Mesodermal cell (in vitro differentiated cells): Measurements from ENCODE around the gene CALHM3.

Experiments
- H3K27ac ChIP-seq: 2 replicates; pipeline ENCODE4 v1.7.0; 2013; ENCODE audit warnings: mild to moderate bottlenecking, low read depth, low read length, moderate library complexity; ENCODE audit not compliant: severe bottlenecking
- H3K36me3 ChIP-seq: 2 replicates; pipeline ENCODE4 v1.7.1; 2013; ENCODE audit warnings: mild to moderate bottlenecking, low read length, moderate library complexity; ENCODE audit not compliant: control insufficient read depth, insufficient read depth
- H3K4me1 ChIP-seq: one replicate; pipeline ENCODE4 v1.7.1; 2013; ENCODE audit warnings: mild to moderate bottlenecking, low read length; ENCODE audit not compliant: insufficient read depth, control insufficient read depth, poor library complexity, severe bottlenecking
- H3K4me3 ChIP-seq: 2 replicates; pipeline ENCODE4 v1.7.0; 2013; ENCODE audit warnings: low read length, control low read depth, mild to moderate bottlenecking; ENCODE audit not compliant: insufficient read depth, poor library complexity, severe bottlenecking; ENCODE audit errors: extremely low read depth
- H3K9me3 ChIP-seq: 2 replicates; pipeline ENCODE4 v1.7.1; 2013; ENCODE audit warnings: mild to moderate bottlenecking, low read length, moderate library complexity; ENCODE audit not compliant: control insufficient read depth
- WGBS, 2 experiments: methylation state at CpG; one replicate each; pipeline ENCODE4 v1.1.5; 2013; ENCODE audit warnings: missing lambda C conversion rate in 2 of 2; ENCODE audit not compliant: insufficient coverage in 2 of 2; 5-methylcytosine and 5-hydroxymethylcytosine counted together

CALHM3 gene

GRCh38 chr10:103457896-103458583 lies 21.0 kb downstream of the CALHM3 start:
- H3K9me3 ChIP-seq = no peaks in the 10 kb centered on the region
- 93 to 94% methylated on average over 36 to 39 of the region's 39 CpGs for WGBS, 2 experiments
- H3K36me3 ChIP-seq = no peaks in the 10 kb centered on the region
- no peak overlapping the region for H3K4me3 ChIP-seq
- no peak overlapping the region for H3K27ac ChIP-seq
- no peaks in the 10 kb centered on the region for H3K4me1 ChIP-seq

DNA sequence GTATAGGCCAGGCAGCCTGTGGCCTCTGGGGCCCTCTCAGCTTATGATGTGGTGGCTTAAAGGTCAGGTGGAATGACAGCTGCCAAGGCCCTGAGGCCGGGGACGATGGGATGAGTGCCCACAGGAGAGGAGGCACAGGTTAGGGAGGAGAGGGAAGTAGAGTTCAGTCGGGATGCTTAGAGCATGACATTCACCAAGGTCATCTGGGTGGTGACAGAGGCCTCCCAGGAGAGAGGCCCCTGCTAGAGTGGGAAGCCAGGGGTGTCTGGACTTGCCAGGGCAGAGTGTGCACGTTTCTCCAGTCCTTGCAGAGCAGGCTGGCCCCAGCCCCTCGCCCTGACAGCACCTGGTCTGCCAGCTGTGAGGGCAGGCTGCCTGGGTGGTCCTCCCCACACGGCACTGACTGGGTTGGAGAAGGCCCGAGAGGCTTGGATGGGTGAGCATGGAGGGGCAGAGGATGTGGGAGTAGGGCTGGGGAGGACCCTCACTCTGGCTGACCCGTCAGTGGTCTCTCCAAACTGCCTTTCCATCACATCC lies 21.8 kb downstream of the CALHM3 start:
- H3K4me3 ChIP-seq = no peak overlapping the region
- H3K36me3 ChIP-seq = no peaks in the 10 kb centered on the region
- H3K27ac ChIP-seq = no peak overlapping the region
- H3K9me3 ChIP-seq = no peaks in the 10 kb centered on the region
- WGBS, 2 experiments = 86% methylated on average over 4 to 5 of the region's 8 CpGs
- no peaks in the 10 kb centered on the region for H3K4me1 ChIP-seq

GRCh38 chr10:103456074-103456660 lies 22.9 kb downstream of the CALHM3 start:
- Histone ChIP-seq H3K4me3 (no peak overlapping the region), H3K36me3 (no peaks in the 10 kb centered on the region), H3K9me3 (no peaks in the 10 kb centered on the region), H3K27ac (no peak overlapping the region), H3K4me1 (peaks cover 2% of the 10 kb centered on the region)
- 92 to 94% methylated on average over 7 to 9 of the region's 9 CpGs for whole genome bisulfite sequencing, 2 experiments

DNA sequence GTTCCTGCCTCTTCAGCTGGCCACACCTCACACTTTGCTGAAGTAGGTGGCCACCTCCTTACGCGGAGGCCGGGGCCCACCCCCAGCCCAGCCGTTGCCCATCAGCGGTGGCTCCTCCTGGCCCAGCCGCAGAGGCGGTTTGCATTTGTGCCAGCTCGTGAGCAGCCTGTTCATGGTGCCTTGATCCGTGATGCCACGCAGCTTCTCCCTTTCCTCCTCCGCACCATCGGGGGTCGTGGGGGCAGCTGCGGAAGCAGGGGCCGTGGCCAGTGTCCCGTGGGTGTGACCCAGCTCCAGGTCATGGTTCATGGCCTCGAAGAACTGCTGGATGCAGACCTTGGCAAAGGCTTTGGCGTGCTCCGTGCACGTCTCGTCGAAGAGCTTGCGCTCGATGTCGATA lies 23.8 kb downstream of the CALHM3 start:
- peaks cover 3% of the 10 kb centered on the region for H3K4me1 ChIP-seq
- no peak overlapping the region for H3K4me3 ChIP-seq
- H3K9me3 ChIP-seq = no peaks in the 10 kb centered on the region
- WGBS, 2 experiments = 88 to 96% methylated on average over 25 of the region's 25 CpGs
- no peaks in the 10 kb centered on the region for H3K36me3 ChIP-seq
- H3K27ac ChIP-seq = no peak overlapping the region

DNA sequence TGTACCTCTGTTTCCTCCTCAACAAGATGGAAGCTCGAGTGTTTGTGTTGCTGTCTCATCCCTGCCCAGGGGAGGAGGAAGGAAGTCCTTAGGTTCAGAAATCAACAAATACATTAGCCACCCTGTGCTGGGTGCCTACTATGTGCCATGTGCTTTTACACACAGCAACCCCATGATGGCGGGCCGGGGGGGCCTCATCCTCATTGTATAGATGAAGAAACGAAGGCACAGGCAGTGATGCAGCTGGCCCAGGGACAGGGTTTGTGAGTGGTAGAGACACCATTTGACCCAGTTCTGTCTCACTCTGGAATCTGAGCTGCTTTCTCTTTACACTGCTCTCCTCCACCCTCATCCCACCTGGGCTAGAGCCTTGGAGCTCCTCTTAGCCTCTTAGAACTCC lies 25.0 kb downstream of the CALHM3 start:
- Histone ChIP-seq H3K4me3 (no peak overlapping the region), H3K4me1 (peaks cover 3% of the 10 kb centered on the region), H3K27ac (no peak overlapping the region), H3K9me3 (no peaks in the 10 kb centered on the region), H3K36me3 (peaks cover 8% of the 10 kb centered on the region)
- 93 to 100% methylated on average over 2 to 4 of the region's 4 CpGs for WGBS, 2 experiments

- Histone ChIP-seq H3K4me1 (peaks cover 6% of the 10 kb centered on the region), H3K4me3 (no peak overlapping the region), H3K27ac (no peak overlapping the region), H3K9me3 (no peaks in the 10 kb centered on the region), H3K36me3 (peaks cover 11% of the 10 kb centered on the region)
- whole genome bisulfite sequencing, 2 experiments = 84 to 85% methylated on average over 23 to 27 of the region's 27 CpGs
Measured at GRCh38 chr10:103452506-103453230, 26.4 kb downstream of the CALHM3 start.

GRCh38 chr10:103451831-103452505 lies 27.1 kb downstream of the CALHM3 start, which contains the start of gene CALHM2:
CALHM2 (minus strand) TSS chr10:103452370; CDS start chr10:103449941, 2,429 bp downstream.
- H3K27ac ChIP-seq = no peak within 1 kb of the TSS
- peaks cover 17% of the 10 kb centered on the region for H3K36me3 ChIP-seq
- no peaks in the 10 kb centered on the region for H3K9me3 ChIP-seq
- 66 to 79% methylated on average over 12 to 26 of the region's 32 CpGs for WGBS, 2 experiments
- peaks cover 6% of the 10 kb centered on the region for H3K4me1 ChIP-seq
- peak within 1 kb of the TSS; percentile 22 for H3K4me3 ChIP-seq

GRCh38 chr10:103451091-103451813 lies 27.8 kb downstream of the CALHM3 start:
- peaks cover 23% of the 10 kb centered on the region for H3K36me3 ChIP-seq
- no peaks in the 10 kb centered on the region for H3K9me3 ChIP-seq
- H3K4me1 ChIP-seq = peaks cover 6% of the 10 kb centered on the region
- H3K4me3 ChIP-seq = peak overlapping the region; percentile 22
- H3K27ac ChIP-seq = no peak overlapping the region
- 43 to 47% methylated on average over 12 to 14 of the region's 14 CpGs for WGBS, 2 experiments

DNA sequence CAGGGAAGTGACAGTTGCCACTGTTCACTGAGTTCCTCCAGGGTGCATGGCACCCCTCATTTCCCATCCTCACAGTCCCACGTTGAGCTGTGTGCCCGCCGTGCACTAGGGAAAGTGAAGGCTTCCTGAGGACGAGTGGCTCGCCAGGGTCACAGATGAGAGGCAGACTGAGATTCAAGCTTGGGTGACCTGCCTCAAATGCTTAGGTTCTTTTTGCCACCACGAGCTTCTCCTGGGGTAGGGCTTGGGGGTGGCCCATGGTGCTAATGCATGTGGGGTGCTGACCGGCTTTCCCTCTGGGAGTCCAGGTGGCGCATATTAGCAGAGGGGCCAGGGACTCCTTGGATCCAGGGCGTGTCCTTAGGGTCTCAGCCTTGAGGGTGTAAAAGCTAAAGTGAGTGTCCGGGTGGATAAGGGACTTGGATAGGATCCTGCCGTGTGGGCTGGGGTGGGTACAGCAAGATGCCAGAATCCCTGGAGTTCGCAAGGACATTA lies 28.8 kb downstream of the CALHM3 start:
- peaks cover 6% of the 10 kb centered on the region for H3K4me1 ChIP-seq
- no peak overlapping the region for H3K4me3 ChIP-seq
- H3K36me3 ChIP-seq = peaks cover 33% of the 10 kb centered on the region
- H3K9me3 ChIP-seq = no peaks in the 10 kb centered on the region
- no peak overlapping the region for H3K27ac ChIP-seq
- WGBS, 2 experiments = 97 to 99% methylated on average over 11 of the region's 12 CpGs
